ENCODE data around the gene ZDHHC11.
"Not testable (repeated sequence)": the region's sequence is repeated elsewhere in the genome, so short reads cannot be mapped to it uniquely, and the experiment has no call there.

Gene ZDHHC11

DNA sequence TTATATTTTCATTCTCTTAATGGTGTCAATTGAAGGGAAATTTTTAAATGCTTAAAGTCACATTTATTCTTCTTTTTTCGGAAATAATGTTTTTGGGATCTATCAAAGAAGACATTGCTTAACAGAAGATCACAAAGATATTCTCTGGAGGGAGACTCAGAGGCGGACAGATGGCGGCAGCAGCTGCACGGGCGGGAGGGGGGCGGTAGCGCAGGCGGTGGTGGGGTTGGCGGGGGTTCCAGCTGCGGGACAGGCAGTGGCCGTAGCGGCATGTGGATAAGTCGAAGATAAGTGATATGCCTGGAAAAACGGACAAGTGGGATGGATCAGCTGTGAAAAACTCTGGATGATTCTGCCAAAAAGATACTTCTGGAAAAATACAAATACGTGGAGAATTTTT is 34.6 kb downstream of the ZDHHC11 start:
- no peak for DNase-seq (ENCODE audit: insufficient read length, low spot score)
- FAIRE-seq = no peak

DNA sequence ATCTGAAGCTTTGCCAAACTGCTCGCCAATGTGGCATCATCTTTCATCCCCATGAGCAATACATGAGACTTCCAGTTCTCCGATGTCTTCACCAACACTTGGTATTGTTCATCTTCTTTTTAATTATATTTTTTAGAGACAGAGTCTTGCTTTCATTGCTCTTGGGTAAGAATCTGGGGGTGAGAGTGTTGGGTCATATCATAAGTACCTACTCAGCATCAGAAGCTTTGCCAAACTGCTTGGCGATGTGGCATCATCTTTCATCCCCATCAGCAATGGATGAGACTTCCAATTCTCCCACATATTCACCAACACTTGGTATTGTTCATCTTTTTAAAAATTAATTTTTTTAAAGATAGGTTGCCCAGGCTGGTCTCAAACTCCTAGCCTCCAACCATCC is 35.3 kb downstream of the ZDHHC11 start:
- FAIRE-seq = no peak

DNA sequence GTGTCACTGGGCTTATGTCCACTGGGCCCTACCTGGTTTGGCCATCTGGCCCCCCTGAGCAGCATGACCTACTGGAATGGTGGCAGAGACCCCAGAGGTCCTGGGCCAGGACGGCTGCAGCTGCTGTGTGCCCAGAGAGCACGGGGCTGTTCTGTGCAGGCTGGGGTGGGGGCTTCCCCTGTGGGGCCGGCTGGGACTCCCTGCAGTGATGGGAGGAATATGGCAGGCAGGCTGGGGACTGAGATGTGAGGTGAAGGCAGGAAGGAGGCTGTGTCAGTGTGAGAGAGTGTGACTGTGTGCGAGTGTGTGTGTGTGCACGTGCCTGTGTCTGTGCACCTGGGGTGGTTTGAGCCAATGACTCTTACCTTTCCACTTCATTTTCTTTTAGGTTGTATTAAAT is 37.2 kb downstream of the ZDHHC11 start:
- not testable (repeated sequence) for DNase-seq (ENCODE audit: insufficient read length, low spot score); FAIRE-seq

More for the DNA sequence above, 35.3 kb downstream of the ZDHHC11 start:
- DNase-seq (ENCODE audit: insufficient read length, low spot score) = no peak

DNA sequence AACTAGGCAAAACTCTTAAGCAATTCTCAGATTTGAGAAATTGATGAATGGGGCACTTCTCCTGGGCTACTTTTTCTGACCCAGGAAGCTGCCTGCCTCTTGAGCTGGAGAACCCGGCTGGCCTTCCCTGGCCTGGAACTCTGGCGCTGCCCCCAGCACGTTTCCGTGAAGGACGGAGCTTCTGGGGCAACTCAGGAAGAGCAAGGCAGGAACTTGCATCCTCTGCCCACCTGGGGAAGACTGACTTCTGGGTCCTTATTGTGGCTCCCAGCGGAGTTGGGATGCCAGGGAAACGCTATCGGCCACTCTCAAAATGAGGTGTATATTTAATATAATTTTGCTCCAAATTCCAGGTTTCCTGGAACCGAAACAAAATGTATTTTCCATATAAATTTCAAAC is 39.4 kb downstream of the ZDHHC11 start:
- DNase-seq (ENCODE audit: insufficient read length, low spot score); FAIRE-seq: not testable (repeated sequence)

DNA sequence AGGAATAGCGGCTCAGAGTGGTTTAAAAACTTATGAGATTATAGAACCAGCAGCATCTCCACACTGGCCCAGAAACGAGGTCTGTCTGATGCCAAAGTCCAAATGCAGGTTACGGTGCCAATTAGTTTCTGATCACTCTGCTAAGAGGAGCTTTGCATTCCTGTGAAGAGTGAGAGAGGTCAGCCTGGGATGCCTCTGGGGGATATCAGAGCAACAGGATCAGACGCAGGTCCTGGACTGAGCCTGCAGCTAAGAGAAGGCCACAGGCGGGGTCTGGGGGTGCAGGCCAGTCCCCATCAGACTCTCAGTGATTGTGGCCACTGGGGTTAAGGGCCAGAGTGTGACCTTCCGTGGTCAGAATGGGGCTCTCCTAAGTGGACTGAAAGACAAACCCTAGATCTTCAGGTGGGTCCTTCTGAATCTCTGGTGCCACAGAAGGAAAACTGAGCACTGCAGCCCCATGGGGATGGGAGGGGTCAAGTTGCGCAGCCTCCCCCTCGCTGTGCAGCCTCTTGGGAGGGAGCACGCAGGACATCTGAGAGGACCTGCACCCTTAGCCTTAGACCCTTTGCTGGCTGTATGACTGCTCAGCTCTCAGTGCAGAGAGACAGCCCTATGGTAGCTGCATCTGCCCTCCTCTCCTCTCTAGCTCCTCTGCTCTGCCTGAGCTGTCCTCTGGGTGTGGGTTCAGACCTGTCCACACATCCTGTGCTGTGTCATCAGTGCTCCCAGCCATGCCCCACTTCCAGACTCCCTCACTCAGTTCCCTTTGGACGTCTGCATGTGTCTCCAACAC is 42.9 kb downstream of the ZDHHC11 start:
- FAIRE-seq; DNase-seq (ENCODE audit: insufficient read length, low spot score): not testable (repeated sequence)

DNA sequence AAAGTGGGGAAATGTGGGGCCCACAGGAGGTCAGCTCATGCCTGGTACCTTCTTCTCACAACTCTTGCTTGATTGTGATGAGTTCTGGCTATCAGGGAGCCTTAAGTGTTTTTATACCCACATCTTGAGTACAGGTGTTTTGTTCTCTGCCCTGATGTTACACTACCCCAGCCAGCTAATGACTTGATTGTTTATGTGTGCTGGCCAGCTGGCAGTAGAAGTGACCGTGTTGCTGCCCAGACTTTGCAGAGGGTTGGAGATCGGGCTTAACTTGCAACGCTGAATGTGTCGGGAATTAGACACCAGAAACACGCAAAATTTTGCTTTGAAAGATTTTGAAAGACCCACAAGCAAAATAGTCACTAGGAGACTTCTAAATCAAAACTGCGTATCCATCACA is 49.3 kb downstream of the ZDHHC11 start:
- FAIRE-seq (no peak), DNase-seq (ENCODE audit: insufficient read length, low spot score) (no peak)

DNA sequence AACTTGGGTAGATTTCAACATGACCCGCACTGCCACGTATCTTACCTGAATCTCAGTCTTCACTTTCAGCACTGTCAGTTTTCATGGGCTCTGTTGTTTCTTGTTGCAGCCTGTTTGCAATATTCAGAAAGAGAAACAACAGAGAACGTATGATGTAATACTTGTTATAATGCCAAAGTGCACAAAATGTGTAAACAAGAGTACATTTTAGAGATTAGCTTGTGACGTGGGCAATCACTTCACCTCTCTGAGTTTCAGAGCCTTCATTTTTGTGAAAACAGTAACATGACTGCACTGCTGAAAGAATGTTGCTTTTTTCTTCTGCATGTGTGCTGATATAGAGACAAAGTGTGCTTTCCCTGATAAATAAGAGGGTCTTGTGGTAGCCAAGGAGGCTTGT is 49.7 kb downstream of the ZDHHC11 start:
- not testable (repeated sequence) for DNase-seq (ENCODE audit: insufficient read length, low spot score); FAIRE-seq

DNA sequence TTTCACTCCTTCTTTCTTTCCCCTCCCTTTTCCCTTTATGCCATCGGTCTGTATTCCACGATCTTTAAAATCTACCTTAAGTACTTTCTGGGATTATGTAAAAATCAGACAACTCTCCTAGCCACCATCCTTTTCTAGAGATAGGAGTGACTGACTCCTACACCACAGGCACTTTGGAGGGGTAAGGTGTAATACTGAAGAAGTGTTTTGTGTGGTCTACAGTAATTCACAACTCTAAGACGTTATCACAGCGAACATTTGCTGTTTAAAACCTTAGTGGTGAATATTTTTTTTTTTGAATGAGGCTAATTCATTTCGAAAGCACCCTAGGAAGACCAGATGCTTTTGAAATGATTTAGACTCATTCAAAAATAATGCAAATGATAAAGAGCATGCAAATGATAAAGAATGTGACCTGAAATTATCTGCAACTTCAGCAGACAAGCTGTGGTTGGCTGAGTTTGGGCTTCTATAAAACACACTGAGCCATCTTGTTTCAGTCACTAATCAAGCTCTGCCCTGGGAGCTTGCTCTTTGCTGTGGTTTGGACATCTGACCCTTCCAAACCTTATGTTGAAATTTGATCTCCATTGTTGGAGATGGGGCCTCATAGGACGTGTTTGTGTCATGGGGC is 52.2 kb downstream of the ZDHHC11 start:
- FAIRE-seq; DNase-seq (ENCODE audit: insufficient read length, low spot score): not testable (repeated sequence)

DNA sequence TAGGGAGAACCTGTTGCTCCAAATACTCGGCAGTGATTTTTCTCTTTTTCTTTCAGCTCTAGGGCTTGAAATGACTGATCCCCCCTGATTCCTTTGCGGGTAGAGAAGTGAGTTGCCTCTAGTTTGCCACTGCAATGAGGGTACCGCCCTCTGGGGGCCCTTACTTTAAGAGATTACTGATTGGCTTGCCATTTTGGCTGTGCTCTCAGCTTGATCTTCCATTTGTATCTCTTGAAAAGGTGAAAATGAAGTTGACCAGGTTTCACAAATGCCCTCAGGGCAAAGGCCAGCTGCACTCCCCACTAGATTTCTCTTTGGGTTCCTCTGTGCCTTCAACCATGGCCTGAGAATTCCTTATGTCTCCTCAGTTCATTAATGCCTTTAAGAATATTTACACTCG is 52.8 kb downstream of the ZDHHC11 start:
- DNase-seq (ENCODE audit: insufficient read length, low spot score); FAIRE-seq: not testable (repeated sequence)

DNA sequence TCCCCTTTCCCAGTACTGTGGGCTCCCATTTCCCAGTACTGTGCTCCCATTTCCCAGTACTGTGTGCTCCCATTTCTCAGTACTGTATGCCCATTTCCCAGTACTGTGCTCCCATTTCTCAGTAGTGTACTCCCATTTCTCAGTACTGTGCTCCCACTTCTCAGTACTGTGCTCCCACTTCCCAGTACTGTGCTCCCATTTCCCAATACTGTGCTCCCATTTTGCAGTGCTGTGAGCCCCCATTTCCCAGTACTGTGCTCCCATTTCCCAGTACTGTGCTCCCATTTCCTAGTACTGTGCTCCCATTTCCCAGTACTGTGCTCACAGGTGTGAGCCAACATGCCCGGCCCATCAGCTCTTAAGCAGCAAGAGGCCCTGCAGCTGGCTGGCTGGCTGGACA is 54.9 kb downstream of the ZDHHC11 start:
- not testable (repeated sequence) for DNase-seq (ENCODE audit: insufficient read length, low spot score); FAIRE-seq

DNA sequence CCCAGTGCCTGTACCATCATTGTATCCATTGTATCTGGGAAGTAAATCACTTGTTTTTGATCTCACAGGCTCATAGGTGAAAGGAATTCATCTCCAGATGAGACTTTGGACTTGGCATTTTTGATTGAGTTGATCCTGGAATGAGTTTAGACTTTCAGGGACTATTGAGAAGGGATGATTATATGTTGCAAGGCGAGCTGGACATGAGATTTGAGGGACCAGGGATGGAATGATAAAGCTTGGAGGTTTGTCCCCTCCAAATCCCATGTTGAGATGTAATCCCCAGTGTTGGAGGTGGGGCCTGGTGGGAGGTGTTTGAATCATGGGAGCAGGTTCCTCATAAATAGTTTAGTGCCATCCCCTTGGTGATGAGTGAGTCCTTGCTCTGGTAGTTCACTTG is 55.8 kb downstream of the ZDHHC11 start:
- FAIRE-seq; DNase-seq (ENCODE audit: insufficient read length, low spot score): not testable (repeated sequence)

DNA sequence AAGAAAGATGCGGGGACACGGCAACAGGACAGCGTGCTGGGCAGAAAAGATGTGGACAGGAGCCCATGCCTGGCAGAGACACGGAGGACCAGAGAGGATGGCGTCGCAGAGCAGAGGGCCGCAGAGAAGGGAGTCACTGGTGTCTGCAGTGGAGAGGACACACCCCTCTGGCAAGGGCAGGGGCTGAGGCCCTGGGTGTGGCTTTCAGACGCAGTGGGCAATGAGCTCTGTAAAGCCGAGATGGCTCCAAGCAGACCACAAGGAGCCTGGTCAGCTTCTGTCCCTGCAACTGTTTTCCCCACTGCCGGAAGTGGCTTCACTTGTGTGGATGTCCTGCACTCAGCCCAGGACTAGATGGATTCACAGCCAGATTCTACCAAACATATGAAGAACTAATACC is 62.1 kb downstream of the ZDHHC11 start:
- FAIRE-seq; DNase-seq (ENCODE audit: insufficient read length, low spot score): not testable (repeated sequence)

DNA sequence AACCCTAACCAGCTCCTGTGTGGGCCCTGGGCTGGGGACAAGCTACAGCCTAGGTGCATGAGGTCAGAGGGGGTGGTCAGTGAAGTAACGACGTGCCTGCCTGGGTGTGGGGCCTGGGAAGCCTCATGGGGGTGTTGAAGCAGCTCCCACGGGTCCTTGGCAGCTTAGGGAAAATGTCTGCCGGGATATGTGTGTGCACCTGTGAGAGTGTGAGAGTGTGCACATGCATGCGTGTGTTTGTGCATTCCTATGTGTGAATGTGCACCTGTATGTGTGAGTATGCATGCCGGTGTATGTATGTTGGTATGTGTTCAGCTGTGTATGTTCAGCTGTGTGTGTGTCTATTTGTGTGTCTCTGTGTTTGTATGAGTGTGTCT is 62.9 kb downstream of the ZDHHC11 start:
- not testable (repeated sequence) for FAIRE-seq; DNase-seq (ENCODE audit: insufficient read length, low spot score)

DNA sequence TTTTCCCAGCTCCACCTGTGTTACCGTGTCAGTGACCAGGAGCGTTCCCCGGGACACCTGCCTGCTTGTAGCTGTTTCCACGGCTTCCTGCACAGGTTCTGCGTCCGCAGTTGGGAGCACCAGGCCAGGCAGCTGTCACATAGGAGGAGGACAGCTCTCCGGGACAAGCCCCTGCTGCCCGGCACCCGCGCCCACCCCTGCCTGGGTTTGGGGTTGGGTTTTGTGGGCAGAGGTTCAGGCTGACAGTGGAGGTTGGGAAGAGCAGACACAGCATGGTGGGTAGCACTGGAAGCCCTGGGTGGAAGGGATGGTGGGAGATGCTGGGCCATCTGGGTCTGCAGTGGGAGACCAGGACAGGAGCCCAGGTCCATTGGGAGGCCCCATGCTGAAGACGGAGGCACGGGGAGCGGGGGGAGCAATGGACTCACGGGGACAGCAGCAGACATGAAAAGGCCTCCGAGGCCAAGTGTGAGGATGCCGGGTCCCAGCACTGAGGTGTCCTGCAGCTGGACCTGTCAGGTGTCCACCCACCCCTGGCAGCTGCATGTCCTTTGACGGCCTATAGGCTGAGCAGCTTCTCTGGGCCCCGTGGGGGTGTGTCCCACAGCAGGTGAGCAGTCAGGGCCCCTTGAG is 63.4 kb downstream of the ZDHHC11 start:
- not testable (repeated sequence) for FAIRE-seq; DNase-seq (ENCODE audit: insufficient read length, low spot score)

DNA sequence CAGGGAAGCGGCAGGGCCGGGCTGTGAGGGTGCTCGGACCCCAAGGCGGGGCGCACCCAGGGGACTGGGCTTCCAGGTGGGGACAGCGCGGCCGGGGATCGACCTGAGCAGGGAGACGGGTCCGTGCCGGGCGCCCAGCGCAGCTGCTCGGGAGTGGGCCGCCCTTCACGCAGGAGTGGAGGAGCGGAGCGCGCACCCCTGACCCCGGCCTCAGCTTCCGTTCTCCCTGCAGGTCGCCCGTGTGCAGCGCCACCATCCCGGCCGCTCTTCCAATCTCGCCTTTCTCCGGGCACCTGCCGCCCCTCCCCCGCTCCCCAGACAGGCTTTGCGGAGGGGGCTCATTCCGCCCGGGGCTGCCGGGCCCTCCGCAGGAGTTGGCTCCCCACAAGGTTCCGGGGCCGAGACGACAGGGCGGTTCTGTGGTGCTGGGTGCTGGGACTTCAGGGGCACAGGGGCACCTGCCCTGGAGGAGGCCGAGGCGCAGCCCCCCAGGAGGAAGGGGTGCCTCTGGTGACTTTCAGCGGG is 65.5 kb downstream of the ZDHHC11 start:
- DNase-seq (ENCODE audit: insufficient read length, low spot score); FAIRE-seq: not testable (repeated sequence)

DNA sequence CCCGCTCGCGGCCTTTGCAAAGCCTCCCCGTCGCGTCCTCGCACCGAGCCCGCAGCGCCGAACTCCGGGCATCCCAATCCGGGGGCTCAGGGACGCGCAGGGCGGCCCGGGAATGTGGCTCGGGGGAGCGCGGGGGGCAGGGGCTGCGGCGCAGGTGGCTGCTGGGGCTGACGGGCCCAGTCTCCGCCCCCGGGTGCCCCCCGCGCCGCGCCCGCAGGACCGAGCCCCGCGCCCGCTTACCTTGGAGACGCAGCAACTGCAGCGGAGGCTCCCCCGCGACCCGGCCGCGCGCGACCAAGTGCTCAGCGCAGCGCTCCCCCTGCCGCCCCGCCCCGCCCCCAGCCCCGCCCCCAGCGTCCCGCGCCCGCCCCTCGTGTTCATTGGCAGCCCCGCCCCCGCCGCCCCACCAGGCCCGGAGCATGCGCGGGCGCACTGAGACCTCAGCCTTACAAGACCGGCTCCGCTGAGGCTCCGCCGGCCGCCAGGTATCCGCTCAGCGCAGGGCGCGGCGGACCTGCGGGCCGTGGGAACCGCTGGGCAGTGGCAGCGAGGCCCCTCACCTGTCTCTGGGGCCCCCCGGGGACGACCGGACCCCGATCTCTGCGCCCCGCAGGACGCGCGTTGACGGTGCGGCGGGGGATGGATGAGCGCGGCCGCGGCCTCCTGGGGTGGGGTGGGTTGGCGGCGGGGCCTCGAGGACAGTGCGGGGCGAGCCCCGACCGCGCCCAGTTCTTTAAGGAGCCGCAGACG is 66.2 kb downstream of the ZDHHC11 start, which contains the start of gene ZDHHC11B:
TSS of gene ZDHHC11B (minus strand) at position 302 of the 750 bp plus-strand sequence. CDS start 17,810 bp downstream, outside the sequence.
- DNase-seq (ENCODE audit: insufficient read length, low spot score) = peak; percentile 95
- not testable (repeated sequence) for FAIRE-seq

DNA sequence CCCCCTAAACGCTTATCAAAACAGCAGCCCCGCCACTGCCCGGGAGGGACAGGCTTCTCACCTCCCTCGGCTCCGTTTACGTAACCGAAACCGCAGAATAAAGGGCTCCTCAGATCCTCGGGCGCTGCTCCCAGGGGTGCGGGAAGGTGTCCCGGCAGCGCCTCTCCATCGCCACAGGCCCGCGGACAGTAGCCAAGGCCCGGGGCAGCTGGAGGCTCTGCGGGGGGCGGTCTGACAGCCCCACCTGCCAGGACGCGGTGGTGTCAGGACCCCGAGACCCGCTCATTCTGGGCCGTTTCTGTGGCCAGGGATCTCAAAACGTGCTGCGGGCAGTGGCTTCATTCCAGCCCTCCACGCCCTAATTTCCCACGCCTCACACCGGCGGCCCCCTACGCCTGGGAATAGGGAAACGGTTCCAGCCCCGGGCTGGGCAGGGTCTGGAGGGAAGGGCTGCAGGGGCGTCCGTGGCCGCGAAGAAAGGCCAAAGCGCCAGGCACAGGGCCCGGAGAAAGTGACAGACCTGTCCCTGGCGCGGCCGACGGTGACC is 66.8 kb downstream of the ZDHHC11 start:
- not testable (repeated sequence) for FAIRE-seq
- DNase-seq (ENCODE audit: insufficient read length, low spot score) = peak; percentile 20

DNA sequence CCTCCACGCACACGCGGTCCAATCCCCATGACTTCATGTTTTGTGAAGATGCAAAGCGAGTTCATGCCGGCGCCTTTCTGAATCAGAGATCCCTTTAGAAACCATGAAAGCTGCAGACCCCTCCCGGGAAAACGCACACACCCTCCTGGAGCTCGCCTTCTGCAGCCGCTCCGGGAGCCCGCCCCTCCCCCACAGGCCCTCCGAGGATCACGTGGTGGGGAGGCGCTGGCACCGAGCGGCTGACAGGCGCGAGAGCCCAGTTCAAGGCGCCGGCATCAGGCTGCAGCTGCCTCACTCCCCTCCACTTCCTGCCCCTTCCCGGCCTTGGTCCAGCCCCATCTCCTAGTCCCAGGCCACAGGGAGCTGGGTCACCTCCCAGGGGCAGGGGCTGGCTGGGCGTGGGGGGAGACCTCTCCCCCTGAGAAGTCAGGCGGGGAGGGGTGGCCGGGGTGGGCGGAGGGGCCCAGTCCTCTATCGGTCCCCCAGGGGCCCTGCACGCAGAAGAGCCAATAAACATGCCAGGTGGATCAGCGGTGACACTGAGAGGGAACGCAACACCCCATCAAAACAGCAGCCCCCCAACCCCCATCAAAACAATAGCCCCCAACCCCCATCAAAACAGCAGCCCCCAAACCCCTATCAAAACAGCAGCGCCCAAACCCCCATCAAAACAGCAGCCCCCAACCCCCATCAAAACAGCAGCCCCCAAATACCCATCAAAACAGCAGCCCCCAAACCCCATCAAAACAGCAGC is 67.6 kb downstream of the ZDHHC11 start:
- not testable (repeated sequence) for FAIRE-seq; DNase-seq (ENCODE audit: insufficient read length, low spot score)

DNA sequence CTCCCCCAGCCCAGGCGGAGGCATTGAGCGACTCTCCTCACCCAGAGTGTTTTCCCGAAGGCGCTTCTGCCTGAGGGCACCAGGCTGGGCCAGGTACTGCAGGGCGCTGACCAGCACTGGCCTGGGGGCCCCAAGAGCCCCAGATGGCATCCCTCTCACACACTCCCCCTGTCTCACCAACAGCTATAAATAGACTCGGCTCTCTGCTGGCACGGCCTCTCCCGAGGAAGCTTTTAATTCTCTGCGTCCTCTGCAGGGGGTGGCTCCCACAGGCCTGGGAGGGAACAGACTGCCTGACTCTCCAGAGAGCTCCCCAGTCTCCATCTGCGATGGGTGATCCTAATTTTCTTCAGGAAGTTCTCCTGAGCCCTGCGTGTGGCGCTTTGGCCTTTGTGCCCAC is 68.4 kb downstream of the ZDHHC11 start:
- not testable (repeated sequence) for DNase-seq (ENCODE audit: insufficient read length, low spot score); FAIRE-seq
